ENCODE measurements around the gene CCDC89.

- TF ChIP-seq, protein P1, sequence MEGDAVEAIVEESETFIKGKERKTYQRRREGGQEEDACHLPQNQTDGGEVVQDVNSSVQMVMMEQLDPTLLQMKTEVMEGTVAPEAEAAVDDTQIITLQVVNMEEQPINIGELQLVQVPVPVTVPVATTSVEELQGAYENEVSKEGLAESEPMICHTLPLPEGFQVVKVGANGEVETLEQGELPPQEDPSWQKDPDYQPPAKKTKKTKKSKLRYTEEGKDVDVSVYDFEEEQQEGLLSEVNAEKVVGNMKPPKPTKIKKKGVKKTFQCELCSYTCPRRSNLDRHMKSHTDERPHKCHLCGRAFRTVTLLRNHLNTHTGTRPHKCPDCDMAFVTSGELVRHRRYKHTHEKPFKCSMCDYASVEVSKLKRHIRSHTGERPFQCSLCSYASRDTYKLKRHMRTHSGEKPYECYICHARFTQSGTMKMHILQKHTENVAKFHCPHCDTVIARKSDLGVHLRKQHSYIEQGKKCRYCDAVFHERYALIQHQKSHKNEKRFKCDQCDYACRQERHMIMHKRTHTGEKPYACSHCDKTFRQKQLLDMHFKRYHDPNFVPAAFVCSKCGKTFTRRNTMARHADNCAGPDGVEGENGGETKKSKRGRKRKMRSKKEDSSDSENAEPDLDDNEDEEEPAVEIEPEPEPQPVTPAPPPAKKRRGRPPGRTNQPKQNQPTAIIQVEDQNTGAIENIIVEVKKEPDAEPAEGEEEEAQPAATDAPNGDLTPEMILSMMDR (IDR thresholded peaks at IDR 0.05) = no peak
- TF ChIP-seq POLR2AphosphoS5 (IDR thresholded peaks at IDR 0.05) = no peak
Observed at GRCh38 chr11:85685125-85685819, 723 bp downstream of the CCDC89 start.

Data from prostate gland (tissue), 2 donors.